Right renal cortex interstitium (tissue), 3 donors: Measurements from ENCODE around the gene RASGEF1C. TPM values are rescaled to one million over a fixed set of nuclear protein-coding genes. Genes with fewer than 3 reads are reported as not detected.
"Not testable (repeated sequence)": the region's sequence is repeated elsewhere in the genome, so short reads cannot be mapped to it uniquely, and the experiment has no call there.

ENCODE experiments used
- DNase-seq, 3 donors: peaks; one replicate each; pipeline ENCODE4 v3.0.0-alpha.2; 2013; ENCODE audit warnings: low read depth in 3 of 3, low spot score in 2 of 3
- polyA plus RNA-seq, 3 donors: library from polyadenylated mRNA; unstranded; fragments of 120-200 nt; gene quantifications; one replicate each; pipeline ENCODE4 v1.2.1, GENCODE V29; 2013; ENCODE audit not compliant: insufficient read length in 3 of 3

Gene RASGEF1C
- polyA plus RNA-seq, 3 donors: 0.17 to 1.00 (median 0.27) TPM

DNA sequence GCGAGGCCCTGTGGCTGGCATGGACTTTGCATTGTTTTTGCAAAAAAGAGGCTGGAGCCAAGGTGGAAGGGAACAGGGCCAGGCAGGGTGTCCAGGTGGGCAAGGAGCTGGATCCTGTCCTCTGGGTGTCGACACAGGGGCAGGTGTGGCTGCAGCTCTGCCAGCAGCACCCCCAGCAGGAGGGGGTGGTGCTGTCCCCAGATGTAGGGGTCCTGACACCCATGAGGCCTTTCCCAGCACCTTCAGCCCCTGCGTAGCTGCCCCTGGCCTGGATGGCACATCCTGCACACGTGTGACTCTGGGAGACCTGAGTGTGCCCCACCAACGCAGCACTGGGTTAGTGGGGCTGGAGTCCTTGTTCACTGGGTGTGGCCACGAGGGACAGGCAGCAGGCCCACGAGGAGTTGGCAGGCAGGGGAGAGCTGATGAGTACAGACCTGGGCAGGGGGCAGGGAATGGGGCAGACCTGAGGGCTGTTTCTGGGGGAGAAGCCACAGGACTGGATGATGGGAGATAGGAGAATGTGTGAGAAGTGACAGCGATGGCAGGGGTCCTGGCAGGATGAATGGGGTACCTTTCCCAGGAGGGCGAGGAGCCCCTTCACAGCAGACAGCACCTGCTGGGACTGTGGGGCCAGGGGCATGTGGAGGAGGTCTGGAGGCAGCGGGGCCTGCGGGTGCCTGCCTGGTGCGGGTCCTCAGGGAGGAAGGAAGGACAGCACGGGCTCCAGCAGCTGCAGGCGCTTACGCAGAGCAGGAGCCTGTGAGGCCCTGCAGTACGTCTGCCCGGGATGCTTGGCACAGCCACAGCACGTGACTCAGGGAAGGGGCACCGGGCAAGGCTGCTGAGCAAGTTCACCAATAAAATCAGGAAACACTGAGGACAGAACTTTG lies 3.6 kb upstream of the RASGEF1C start:
- no peak for DNase-seq

DNA sequence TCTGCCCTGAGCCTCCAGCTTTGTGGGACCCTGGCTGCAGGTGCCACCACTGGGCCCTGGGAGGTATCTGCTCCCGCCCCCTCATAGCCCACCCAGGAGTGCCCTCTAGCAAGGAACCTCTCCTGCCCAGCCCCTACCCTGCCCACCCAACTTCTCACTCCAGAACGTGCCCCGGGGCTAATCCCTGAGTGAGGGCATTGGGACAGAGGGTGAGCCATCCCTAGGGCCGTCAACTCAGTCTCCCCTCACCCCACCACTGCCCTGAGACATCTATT lies 2.7 kb upstream of the RASGEF1C start:
- DNase-seq: no peak

DNA sequence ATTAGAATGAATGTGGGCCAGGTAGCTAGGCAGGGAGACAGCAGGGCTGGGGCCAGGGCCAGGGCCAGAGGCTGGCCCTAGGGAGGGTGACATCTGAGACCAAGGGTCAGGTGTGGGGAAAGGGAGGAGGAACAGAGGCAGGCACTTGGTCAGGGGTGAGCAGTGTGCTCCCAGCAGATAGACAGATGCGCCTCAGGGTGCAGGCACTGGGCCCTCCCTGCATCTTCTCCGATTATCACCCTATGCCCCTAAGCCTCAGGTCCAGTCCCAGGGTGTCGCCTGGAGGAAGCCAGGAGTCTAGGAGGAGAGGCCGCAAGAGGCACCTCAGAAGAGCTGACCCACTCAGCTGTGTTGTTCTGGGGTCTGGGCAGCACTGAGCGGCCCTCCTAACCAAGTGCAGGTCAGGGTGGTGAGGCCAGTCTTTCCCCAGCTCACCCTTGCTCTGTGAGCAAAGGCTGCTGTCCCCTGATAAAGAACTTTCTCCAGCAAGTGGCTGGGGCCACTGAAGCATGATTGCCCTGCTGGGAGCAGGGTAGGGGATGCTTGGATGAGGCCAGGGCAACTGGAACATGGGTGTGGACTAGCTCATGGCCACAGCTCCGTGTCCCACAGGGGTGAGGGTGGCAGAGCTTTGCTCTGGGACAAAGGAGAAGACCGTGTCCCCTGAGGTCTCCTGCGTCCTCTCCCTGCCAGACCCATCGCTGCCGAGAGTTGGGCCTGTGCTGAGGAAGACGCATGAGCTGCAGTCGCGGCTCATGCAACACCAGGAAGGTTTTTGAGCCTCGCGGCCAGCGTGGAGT lies 2.1 kb upstream of the RASGEF1C start:
- no peak for DNase-seq

DNA sequence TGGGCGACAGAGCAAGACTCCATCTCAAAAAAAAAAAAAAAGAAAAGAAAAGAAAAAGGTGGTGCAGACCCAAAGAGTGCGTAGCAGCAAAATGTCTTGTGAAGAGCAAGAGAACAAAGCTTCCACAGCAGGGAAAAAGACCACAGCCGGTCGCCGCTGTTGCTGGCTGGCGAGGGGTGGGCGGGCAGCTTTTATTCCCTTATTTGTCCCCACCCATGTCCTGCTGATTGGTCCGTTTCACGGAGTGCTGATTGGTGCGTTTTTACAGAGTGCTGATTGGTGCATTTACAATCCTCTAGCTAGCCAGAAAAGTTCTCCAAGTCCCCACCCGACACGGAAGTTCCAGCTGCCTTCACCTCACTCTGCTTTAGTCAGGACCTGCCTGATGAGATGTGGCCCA lies 1.1 kb upstream of the RASGEF1C start:
- DNase-seq: not testable (repeated sequence)

DNA sequence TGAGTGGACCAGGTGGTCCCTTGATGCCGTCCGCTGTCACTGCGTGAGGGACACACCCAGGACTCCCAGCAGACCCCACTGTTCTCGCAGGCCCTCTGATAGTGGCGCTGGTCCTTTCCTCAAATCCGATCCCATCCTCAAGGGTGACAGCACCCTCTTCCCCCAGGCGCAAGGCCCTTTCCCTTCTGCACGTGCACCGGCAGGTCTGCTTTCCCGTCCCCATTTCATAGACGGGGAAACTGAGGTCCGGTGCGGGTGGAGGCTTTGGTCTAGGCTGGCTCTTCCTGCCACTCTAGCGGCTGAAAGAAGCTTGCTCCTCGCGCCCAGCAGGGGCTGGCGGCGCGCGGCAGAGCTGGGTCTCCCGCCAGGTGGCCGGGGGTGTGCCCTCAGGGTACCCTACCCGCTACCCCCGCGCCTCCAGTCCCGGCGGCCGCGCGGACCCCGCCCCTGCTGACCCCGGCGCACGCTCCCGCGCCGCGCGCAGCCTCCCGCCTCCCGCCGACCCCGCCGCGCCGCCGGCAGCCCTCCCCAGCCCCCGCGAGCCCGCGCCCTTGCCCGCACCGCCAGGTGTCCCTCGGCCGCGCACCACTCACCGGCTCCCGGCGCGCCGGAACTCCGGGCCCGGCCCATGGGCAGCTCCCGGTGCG lies 453 bp downstream of the RASGEF1C start:
- DNase-seq: no peak

DNA sequence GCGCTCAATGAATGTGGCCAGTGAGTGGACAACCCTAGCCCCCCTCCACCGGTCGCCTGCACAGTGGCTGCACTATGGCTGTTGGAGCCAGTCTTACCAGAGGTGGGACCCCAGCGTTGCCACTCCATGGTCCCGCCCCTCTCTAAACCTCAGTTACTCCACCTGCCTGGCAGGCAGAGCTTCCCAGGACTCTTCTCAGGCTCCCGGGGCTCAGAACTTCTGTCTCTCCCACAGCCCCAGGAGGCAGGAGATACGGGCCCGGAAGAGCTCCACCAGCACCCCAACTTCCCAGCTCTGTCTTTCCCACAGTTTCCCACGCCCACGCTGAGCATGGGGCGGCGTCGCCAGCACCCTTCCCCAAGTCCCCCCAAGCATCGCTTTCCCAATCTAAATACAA lies 975 bp downstream of the RASGEF1C start:
- DNase-seq: no peak

DNA sequence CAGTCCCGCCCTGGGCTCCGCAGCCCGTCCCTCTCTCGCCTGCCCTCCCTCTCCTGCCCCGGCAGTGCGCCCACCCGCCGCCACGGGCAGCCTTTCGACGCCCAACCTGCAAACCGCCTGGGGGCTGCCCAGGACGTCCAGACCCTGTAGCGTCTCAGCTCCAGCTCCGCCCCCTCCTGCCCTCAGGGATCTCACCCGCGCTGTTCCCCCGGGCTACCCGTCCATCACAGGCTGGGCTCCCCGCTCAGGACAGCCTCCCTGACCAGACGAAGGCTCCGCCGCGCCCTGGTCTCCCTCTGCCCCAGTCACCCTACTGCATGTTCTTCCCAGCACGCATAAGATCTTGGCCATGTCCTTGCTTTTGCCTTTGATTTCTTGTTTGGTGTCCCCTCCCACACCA lies 1.4 kb downstream of the RASGEF1C start:
- DNase-seq: no peak

DNA sequence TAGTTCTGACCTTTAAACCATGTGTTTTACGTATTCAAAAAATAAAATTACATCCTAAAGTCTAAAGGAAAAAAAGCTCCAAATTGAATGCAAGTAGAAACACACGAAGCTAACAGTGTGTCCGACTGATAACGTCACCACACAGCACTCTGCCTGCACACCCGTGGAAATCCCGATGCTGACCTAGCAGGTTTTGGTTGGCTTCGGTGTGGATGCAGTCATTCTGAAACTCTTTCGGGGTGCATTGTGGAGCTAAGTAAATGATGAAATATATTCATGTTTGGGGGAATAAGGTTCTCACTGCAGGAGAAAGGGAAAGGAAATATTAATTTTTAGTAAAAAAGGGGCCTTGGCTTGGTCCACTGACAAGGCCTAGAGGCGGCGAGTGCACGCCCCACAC lies 2.0 kb downstream of the RASGEF1C start:
- DNase-seq: no peak

DNA sequence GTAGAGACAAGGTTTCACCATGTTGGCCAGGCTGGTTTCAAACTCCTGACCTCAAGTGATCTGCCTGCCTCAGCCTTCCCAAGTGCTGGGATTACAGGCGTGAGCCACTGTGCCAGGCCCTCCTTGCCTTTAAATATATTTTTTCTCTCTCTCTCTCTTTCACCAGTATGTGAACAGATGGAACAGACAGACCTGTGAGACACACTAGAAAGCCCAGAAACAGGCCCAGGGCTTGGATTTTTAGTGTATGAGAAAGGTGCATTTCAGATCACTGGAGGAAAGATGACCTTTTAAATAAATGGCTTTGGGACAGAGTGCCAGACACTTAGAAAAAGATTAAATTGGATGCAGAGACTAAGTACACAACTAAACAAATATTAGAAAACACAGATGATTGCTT lies 3.1 kb downstream of the RASGEF1C start:
- no peak for DNase-seq

DNA sequence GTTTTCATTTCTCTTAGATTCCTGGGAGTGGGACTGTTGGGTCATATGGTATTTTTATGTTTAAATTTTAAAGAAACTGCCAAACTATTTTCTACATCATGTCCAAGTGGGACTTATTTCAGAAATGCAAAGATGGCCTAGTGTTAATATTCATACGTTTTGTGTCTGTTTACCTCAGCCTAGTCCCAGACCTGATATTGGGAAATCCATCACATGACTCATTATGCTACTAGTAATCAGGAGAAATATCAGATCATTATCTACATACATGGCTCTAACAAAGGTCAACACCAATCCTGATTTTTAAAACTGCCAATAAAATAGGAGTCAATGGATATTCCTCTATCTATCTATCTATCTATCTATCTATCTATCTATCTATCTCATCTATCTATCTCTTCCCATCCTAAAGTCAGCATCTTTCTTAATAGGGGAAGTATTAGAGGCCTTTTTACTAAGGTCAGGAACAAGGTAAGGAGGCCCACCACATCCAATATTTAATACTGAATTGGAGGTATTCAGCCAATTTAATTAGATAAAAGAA lies 4.7 kb downstream of the RASGEF1C start:
- no peak for DNase-seq

DNA sequence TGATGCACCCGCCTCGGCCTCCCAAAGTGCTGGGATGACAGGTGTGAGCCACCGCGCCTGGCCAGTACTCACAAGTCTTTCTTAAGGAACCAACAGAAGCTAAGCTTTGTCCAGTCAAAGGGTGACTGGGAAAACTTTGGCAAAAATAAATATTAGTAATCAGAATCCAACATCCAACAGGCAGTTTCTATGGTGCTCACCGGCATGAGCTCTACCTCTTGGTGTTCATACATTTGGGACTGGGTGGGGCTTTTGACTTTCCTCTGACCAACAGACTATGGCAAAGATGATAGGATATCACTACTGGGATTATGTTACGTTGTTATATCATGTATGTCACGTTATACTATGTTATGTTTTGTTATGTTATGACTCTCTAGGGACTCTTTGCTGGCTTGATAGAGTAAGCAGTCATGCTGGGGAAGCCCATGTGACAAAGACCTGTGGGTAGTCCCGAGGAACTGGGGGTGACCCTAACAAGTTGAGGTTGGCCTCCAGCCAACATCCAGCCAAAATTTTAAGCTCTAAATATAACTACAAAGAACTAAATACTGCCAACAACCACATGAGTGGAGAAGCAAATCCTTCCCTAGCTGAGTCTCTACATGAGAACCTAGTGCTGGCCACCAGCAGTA lies 6.0 kb downstream of the RASGEF1C start:
- no peak for DNase-seq

DNA sequence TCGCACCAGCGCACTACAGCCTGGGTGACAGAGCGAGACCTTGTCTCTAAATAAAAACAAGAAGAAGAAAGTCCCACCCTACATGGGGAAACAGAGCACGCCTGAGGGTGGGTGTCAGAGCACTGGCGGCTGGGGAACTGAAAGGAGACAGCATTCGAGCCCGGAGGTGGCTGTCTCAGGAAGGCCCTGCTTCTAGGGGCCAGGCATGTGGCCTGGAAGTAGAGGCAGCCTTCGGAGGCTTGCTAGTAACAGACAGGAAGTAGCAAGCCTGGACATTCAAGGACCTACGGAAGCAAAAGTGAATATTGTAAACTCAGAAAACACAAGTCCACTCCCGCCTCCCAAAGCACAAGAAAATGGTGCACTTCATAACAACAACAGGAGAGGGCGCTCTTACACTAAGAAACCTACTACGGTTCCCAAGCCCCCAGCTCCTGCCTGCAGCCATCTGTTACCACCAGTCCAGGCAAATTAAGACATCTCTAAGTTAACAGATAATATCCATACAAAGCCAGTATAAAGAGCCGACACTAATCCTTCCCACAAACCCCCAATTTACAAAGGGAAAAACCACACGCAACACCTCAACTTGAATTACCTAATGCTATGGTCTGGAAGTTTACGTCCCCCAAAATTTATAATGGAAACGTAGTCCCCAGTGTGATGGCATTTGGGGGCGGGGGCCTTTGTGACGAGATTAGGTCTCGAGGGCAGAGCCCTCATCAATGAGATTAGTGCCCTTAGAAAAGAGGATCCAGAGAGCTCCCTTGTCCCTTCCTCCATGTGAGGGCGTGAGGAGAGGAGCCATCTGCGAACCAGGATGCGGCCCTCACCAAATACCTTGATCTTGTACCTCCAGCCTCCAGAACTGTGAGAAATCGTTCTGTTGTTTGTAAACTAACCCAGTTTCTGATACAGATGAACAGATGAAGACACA lies 7.7 kb downstream of the RASGEF1C start:
- DNase-seq: no peak

DNA sequence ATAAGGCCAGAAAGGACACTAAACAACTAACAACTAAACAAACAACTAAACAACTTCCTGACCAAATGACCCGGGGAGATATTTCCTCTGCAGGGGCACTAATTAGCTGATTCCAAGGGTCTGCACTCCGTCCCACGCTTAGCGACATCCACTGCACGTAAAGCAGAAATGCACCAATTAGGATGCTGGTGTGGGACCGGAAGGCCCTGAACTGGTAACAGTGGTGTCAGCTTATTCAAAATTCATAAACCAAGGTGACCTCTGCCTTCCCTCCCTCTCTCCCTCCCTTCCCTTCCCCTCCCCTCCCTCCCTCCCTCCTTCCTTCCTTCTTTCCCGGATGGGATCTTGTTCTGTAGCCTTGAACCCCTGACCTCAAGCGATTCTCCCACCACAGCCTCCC lies 9.6 kb downstream of the RASGEF1C start:
- DNase-seq: no peak

DNA sequence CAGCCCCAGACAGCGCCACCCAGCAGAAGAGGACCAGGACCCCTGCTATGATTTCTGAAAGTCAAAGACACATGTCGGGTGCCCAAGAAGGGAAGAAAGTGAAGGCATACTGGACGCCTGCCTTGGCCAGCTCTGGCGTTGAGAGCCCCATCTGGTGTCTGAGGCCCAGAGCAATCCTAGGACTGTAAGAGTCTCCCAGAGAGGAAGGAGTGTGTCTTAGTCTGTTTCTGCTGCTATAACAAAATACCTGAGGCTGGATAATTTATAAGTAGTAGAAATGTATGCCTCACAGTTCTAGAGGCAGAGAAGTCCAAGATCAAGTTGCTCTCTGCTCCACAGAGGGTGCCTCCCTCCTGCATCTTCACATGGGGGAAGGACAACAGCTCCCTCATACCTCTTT lies 10.8 kb downstream of the RASGEF1C start:
- no peak for DNase-seq

DNA sequence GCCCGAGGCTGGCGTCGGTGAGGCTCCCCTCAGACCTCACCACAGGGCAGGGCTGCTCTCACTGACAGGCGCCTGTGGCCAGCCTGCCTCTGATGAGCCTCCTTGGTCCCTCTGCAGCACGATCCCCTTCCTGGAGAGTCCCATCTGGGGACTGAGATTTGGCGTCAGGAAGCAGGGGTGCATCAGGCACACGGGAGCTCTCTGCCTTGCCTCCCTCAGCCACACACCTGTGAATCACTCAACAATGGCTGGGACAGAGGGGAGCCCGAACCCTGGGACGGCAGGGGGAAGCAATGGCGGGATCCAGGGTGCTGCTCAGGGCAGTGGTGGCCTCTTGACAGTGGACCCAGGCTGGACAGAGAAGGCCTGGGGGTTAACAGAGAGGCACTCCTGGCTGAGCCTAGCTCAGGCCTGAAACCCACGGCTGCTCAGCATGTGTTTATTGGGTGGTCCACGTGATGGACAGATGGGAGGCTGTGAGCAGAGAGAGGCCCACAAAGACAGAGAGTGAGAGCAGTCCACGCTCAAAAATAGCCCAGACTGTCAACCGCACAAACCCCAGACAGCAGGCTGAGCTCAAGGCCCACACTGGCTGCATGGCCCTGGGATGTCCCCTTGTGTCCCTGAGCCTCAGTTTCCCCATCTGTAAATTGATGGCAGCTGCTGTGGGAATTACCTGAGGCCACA lies 11.9 kb downstream of the RASGEF1C start:
- no peak for DNase-seq

DNA sequence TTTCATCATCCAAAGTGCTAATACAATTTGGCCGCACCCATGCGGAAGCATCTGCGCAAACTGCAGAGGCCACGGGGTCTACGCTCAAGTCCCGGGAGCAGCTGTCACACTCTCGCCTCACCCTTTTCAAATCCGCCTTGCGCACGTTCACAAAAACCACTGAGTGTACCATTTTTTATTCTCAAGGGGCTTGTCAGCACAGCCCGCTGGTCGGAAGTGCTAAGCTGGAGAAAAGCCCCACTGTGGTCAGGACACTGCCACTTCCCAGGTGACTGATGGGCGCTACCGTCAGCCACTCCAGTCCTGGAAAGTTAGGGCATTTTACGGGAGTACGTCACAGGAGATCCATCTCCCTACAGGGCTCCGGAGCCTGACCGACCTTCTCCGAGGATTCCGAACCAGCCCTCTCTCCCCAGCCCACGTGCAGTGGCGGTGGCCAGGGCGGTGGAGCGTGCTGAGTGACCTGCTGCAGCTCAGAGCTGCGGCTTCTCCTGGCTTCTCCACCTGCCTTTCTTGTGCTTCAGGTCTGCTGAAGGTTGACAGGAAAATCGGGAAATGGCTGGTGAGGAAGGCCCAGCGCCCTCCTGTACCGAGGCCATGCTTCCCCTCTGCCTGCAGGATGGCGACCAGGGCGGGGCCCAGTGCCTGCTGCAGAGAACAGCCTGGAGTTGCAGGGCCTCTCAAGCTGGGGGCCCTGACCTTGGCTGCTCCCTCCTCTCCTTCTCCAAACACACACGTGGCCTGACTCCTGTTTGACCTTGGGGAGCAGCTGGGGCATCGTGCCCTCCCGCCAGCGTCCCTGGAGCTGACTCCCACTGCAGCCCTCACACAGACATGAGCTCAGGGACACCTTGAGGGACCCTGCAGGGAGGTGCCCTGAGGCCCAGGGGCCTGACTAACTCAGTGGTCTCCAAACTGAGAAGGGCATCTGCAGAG lies 14.3 kb downstream of the RASGEF1C start:
- DNase-seq: no peak

DNA sequence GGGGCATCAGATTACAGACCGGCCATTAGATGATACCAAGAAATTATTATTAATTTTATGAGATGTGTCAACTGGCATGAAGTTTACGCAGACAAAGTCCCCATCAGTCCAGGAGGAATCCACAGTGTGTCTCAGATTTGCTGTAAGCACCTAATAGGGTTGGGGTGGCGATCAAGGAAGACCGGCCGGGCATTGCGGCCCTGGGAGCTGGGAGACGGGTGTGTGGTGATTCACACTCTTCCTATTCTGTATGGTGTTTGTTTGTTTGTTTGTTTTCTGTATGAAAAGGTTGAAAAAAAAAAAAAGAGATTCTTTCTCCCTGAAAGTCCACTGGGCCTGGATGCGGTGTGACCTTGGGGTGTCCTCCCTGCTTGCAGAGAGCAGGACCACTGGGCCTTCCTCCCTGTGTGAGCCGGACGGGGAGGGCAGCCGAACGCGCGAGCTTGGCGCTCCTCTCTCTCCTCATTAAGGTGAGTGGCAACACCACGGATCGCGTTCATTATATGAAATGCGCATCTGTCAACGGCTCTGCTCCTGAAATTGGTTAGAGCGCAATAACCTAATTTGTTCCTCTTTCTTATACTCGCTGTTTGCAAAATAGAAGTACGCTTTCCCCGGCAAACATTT lies 15.1 kb downstream of the RASGEF1C start:
- no peak for DNase-seq

DNA sequence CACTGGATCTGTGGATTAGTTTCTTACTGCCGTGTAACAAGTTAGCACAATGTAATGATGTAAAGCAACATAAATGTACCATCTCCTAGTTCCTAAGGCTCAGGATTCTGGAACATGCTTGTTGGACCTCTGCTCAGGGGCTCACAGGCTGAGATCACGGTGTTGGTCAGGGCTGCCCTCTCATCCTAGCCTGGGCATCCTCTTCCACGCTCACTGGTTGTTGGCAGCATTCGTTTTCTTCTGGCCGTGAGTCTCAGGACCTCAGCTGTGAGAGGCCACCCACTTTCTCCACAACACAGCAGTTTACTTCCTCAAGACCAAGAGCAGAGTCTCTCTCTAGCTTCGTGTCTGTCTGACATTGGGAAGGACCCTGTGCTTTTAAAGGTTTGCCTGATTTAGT lies 17.3 kb downstream of the RASGEF1C start:
- no peak for DNase-seq
